ENCODE data around the gene FTCDNL1. TPM values are rescaled to one million over a fixed set of nuclear protein-coding genes. Genes with fewer than 3 reads are reported as not detected.

The FTCDNL1 gene
- total and polyA plus RNA-seq, 2 donors (not counting 1 experiment from before 2014, with no cell fraction given), result 1.7 to 1.9 TPM

- no peaks in the 10 kb centered on the region for H3K9me3 ChIP-seq (ENCODE audit: control extremely low read depth in 1 of 3, control insufficient read depth in 2 of 3, insufficient read depth in 1 of 3, low read length in 2 of 3)
- H3K27ac ChIP-seq (ENCODE audit: low read length in 2 of 2), result no peak overlapping the region
- no peaks in the 10 kb centered on the region for H3K27me3 ChIP-seq (replicated peaks in 1 of 4; ENCODE audit: control extremely low read depth in 1 of 4, control insufficient read depth in 3 of 4, insufficient read depth in 4 of 4, low read length in 3 of 4)
- ChIA-PET CTCF (no interaction called here), POLR2A (no interaction called here)
- Mint-ChIP-seq H3K27ac (no peak overlapping the region), H3K27me3 (no peaks in the 10 kb centered on the region), H3K4me1 (no peaks in the 10 kb centered on the region), H3K9me3 (ENCODE audit: insufficient read depth) (no peaks in the 10 kb centered on the region), H3K4me3 (no peak overlapping the region)
- no peaks in the 10 kb centered on the region for H3K79me2 ChIP-seq (ENCODE audit: control insufficient read depth, insufficient read depth, low read length)
- H3K9ac ChIP-seq (ENCODE audit: low read length), result no peak overlapping the region
- TF ChIP-seq CTCF (IDR thresholded peaks at IDR 0.05), result no peak
- no peak for TF ChIP-seq EZH2 (IDR thresholded peaks at IDR 0.05; ENCODE audit: borderline replicate concordance, insufficient read depth, low read depth, low read length, poor library complexity, severe bottlenecking)
- H3K36me3 ChIP-seq (replicated peaks in 1 of 2; ENCODE audit: control extremely low read depth in 1 of 2, control insufficient read depth in 1 of 2, extremely low read depth in 1 of 2, insufficient read depth in 2 of 2, low read length in 1 of 2), result no peaks in the 10 kb centered on the region
- DNase-seq (no peak), ATAC-seq (ENCODE audit: low read depth) (no peak)
- WGBS (ENCODE audit: insufficient coverage), result no CpG with 5 or more reads among the region's 1 CpG
- no peaks in the 10 kb centered on the region for H3K4me1 ChIP-seq (ENCODE audit: control insufficient read depth in 2 of 2, insufficient read depth in 2 of 2, low read length in 2 of 2)
- intact Hi-C loops (cut with micrococcal nuclease), result no loop called here
- H3K4me2 ChIP-seq (replicated peaks; ENCODE audit: low read depth, low read length, poor library complexity, severe bottlenecking), result no peak overlapping the region
- H3K4me3 ChIP-seq (ENCODE audit: control extremely low read depth in 1 of 5, extremely low read depth in 1 of 5, insufficient read depth in 1 of 5, low read depth in 2 of 5, low read length in 4 of 5), result no peak overlapping the region
- no peaks in the 10 kb centered on the region for H4K20me1 ChIP-seq (ENCODE audit: control insufficient read depth, insufficient read depth, low read length, poor library complexity, severe bottlenecking)
- no peak overlapping the region for H2AFZ ChIP-seq (ENCODE audit: insufficient read depth, low read depth, low read length, poor library complexity, severe bottlenecking)
Observed at GRCh38 chr2:199836943-199837342, 14.0 kb downstream of the FTCDNL1 start.

GRCh38 chr2:199833525-199833924 lies 17.5 kb downstream of the FTCDNL1 start:
- Histone ChIP-seq H3K79me2 (ENCODE audit: control insufficient read depth, insufficient read depth, low read length) (no peaks in the 10 kb centered on the region), H3K4me1 (ENCODE audit: control insufficient read depth in 2 of 2, insufficient read depth in 2 of 2, low read length in 2 of 2) (no peaks in the 10 kb centered on the region), H3K27me3 (replicated peaks in 1 of 4; ENCODE audit: control extremely low read depth in 1 of 4, control insufficient read depth in 3 of 4, insufficient read depth in 4 of 4, low read length in 3 of 4) (no peaks in the 10 kb centered on the region), H3K4me2 (replicated peaks; ENCODE audit: low read depth, low read length, poor library complexity, severe bottlenecking) (no peak overlapping the region), H3K9ac (ENCODE audit: low read length) (no peak overlapping the region), H4K20me1 (ENCODE audit: control insufficient read depth, insufficient read depth, low read length, poor library complexity, severe bottlenecking) (no peaks in the 10 kb centered on the region), H2AFZ (ENCODE audit: insufficient read depth, low read depth, low read length, poor library complexity, severe bottlenecking) (no peak overlapping the region), H3K27ac (ENCODE audit: low read length in 2 of 2) (no peak overlapping the region), H3K36me3 (replicated peaks in 1 of 2; ENCODE audit: control extremely low read depth in 1 of 2, control insufficient read depth in 1 of 2, extremely low read depth in 1 of 2, insufficient read depth in 2 of 2, low read length in 1 of 2) (no peaks in the 10 kb centered on the region), H3K9me3 (ENCODE audit: control extremely low read depth in 1 of 3, control insufficient read depth in 2 of 3, insufficient read depth in 1 of 3, low read length in 2 of 3) (no peaks in the 10 kb centered on the region), H3K4me3 (ENCODE audit: control extremely low read depth in 1 of 5, extremely low read depth in 1 of 5, insufficient read depth in 1 of 5, low read depth in 2 of 5, low read length in 4 of 5) (no peak overlapping the region)
- Mint-ChIP-seq H3K27me3 (no peaks in the 10 kb centered on the region), H3K27ac (no peak overlapping the region), H3K4me3 (no peak overlapping the region), H3K9me3 (ENCODE audit: insufficient read depth) (no peaks in the 10 kb centered on the region), H3K4me1 (no peaks in the 10 kb centered on the region)
- TF ChIP-seq EZH2 (IDR thresholded peaks at IDR 0.05; ENCODE audit: borderline replicate concordance, insufficient read depth, low read depth, low read length, poor library complexity, severe bottlenecking), result no peak
- TF ChIP-seq CTCF (IDR thresholded peaks at IDR 0.05), result no peak
- ATAC-seq (ENCODE audit: low read depth), result no peak
- intact Hi-C loops (cut with micrococcal nuclease), result no loop called here
- CTCF ChIA-PET, result no interaction called here
- DNase-seq, result no peak
- POLR2A ChIA-PET, result no interaction called here
- WGBS (ENCODE audit: insufficient coverage), result no CpG with 5 or more reads among the region's 1 CpG
